HEK293 (cell line): ENCODE measurements around the gene DNAJB6.

Experiments used
- CTCF ChIA-PET: fragments of 350-600 bp; formaldehyde crosslinking; extraction: SDS; loops from one replicate; lab custom pipeline; 2021; ENCODE audit warnings: antibody characterized with exemption; lab: Yijun Ruan, JAX
- POLR2A ChIA-PET: fragments of 300-600 bp; formaldehyde crosslinking; extraction: SDS; loops from one replicate; lab custom pipeline; 2020; ENCODE audit warnings: antibody characterized with exemption, inconsistent platforms; lab: Yijun Ruan, JAX
- H3K27ac ChIP-seq: fragments of 200-500 bp; sonication (Bioruptor generic); 2 replicates; pipeline ENCODE4 v1.5.1; 2014; ENCODE audit warnings: low read depth, low read length, control low read depth, inconsistent platforms; ENCODE audit errors: extremely low read depth
- H3K36me3 ChIP-seq, 2 experiments: fragments of 200-500 bp in 1 of 2; sonication (Bioruptor generic) in 1 of 2; 1 replicate in 1 of 2; 2 replicates in 1 of 2; pipeline ENCODE4 v1.5.1; 2014 to 2017; ENCODE audit warnings: inconsistent platforms in 2 of 2, low read length in 2 of 2; ENCODE audit not compliant: control insufficient read depth in 2 of 2, insufficient read depth in 1 of 2
- H3K4me1 ChIP-seq: fragments of 200-500 bp; sonication (Bioruptor generic); 2 replicates; pipeline ENCODE4 v1.5.1; 2014; ENCODE audit warnings: mild to moderate bottlenecking, low read length, inconsistent platforms; ENCODE audit not compliant: control insufficient read depth, insufficient read depth
- H3K4me3 ChIP-seq: 2 replicates; pipeline ENCODE4 v1.5.1; 2011; ENCODE audit warnings: low read depth, mild to moderate bottlenecking, control low read depth, low read length, moderate library complexity
- H3K9me3 ChIP-seq: fragments of 200-500 bp; sonication (Bioruptor generic); 2 replicates; pipeline ENCODE4 v1.5.1; 2014; ENCODE audit warnings: low read depth, low read length, inconsistent platforms; ENCODE audit not compliant: control insufficient read depth, insufficient read depth
- BCL11B ChIP-seq: fragments of 450-650 bp; formaldehyde crosslinking; IDR thresholded peaks from 2 replicates; pipeline ENCODE4 v1.5.1; 2016; ENCODE audit warnings: low read depth, missing biosample characterization, missing genetic modification characterization
- GFI1B ChIP-seq: fragments of 450-650 bp; formaldehyde crosslinking; IDR thresholded peaks from 2 replicates; pipeline ENCODE4 v1.5.1; 2016; ENCODE audit warnings: missing biosample characterization, missing genetic modification characterization
- KLF7 ChIP-seq: fragments of 450-650 bp; formaldehyde crosslinking; IDR thresholded peaks from 2 replicates; pipeline ENCODE4 v1.5.1; 2016; ENCODE audit warnings: missing biosample characterization, missing genetic modification characterization, borderline replicate concordance
- MEIS1 ChIP-seq: sonication (generic); formaldehyde crosslinking; IDR thresholded peaks from 2 replicates; pipeline ENCODE4 v1.8.1; 2022; ENCODE audit warnings: missing genetic modification reagents, mild to moderate bottlenecking, borderline replicate concordance
- PRDM1 ChIP-seq: fragments of 450-650 bp; formaldehyde crosslinking; IDR thresholded peaks from 2 replicates; pipeline ENCODE4; 2016; ENCODE audit warnings: missing biosample characterization, missing genetic modification characterization
- YY1 ChIP-seq: fragments of 450-650 bp; formaldehyde crosslinking; IDR thresholded peaks from 2 replicates; pipeline ENCODE4 v1.5.1; 2018; ENCODE audit warnings: missing biosample characterization, missing genetic modification characterization
- ZBTB17 ChIP-seq: fragments of 450-650 bp; formaldehyde crosslinking; IDR thresholded peaks from 2 replicates; pipeline ENCODE4 v1.5.1; 2016; ENCODE audit warnings: missing biosample characterization, missing genetic modification characterization
- ZBTB20 ChIP-seq: fragments of 450-650 bp; formaldehyde crosslinking; IDR thresholded peaks from 2 replicates; pipeline ENCODE4 v1.5.1; 2016; ENCODE audit warnings: missing biosample characterization, missing genetic modification characterization
- ZFHX2 ChIP-seq: fragments of 450-650 bp; formaldehyde crosslinking; conservative IDR thresholded peaks from 2 replicates; pipeline ENCODE4 v1.5.1; 2016; ENCODE audit warnings: missing biosample characterization, missing genetic modification characterization
- ZFP69B ChIP-seq: fragments of 450-650 bp; formaldehyde crosslinking; IDR thresholded peaks from 2 replicates; pipeline ENCODE4 v1.5.1; 2016; ENCODE audit warnings: missing biosample characterization, missing genetic modification characterization
- ZIC2 ChIP-seq: fragments of 450-650 bp; formaldehyde crosslinking; IDR thresholded peaks from 2 replicates; pipeline ENCODE4 v1.5.1; 2016; ENCODE audit warnings: missing biosample characterization, missing genetic modification characterization
- ZNF266 ChIP-seq: fragments of 450-650 bp; formaldehyde crosslinking; IDR thresholded peaks from 2 replicates; pipeline ENCODE4 v1.5.1; 2016; ENCODE audit warnings: missing biosample characterization, missing genetic modification characterization, low read depth
- ZNF302 ChIP-seq: fragments of 450-650 bp; formaldehyde crosslinking; IDR thresholded peaks from 2 replicates; pipeline ENCODE4 v1.5.1; 2016; ENCODE audit warnings: missing biosample characterization, missing genetic modification characterization, low read depth
- ZNF645 ChIP-seq: fragments of 450-650 bp; formaldehyde crosslinking; IDR thresholded peaks from 2 replicates; pipeline ENCODE4; 2016; ENCODE audit warnings: missing biosample characterization, missing genetic modification characterization
- ZNF701 ChIP-seq: fragments of 450-650 bp; formaldehyde crosslinking; IDR thresholded peaks from 2 replicates; pipeline ENCODE4 v1.5.1; 2016; ENCODE audit warnings: missing biosample characterization, missing genetic modification characterization
- ZNF747 ChIP-seq: fragments of 450-650 bp; formaldehyde crosslinking; IDR thresholded peaks from 2 replicates; pipeline ENCODE4 v1.5.1; 2016; ENCODE audit warnings: missing biosample characterization, missing genetic modification characterization
- ZSCAN5A ChIP-seq: fragments of 450-650 bp; formaldehyde crosslinking; IDR thresholded peaks from 2 replicates; pipeline ENCODE4 v1.5.1; 2016; ENCODE audit warnings: missing biosample characterization, missing genetic modification characterization
- ZXDB ChIP-seq: fragments of 450-650 bp; formaldehyde crosslinking; IDR thresholded peaks from 2 replicates; pipeline ENCODE4 v1.5.1; 2016; ENCODE audit warnings: missing biosample characterization, missing genetic modification characterization
- TF ChIP-seq, protein P1 (sequence below): fragments of 450-650 bp; formaldehyde crosslinking; IDR thresholded peaks from 2 replicates; pipeline ENCODE4 v1.5.1; 2016; ENCODE audit warnings: missing biosample characterization, missing genetic modification characterization

The DNAJB6 gene

DNA sequence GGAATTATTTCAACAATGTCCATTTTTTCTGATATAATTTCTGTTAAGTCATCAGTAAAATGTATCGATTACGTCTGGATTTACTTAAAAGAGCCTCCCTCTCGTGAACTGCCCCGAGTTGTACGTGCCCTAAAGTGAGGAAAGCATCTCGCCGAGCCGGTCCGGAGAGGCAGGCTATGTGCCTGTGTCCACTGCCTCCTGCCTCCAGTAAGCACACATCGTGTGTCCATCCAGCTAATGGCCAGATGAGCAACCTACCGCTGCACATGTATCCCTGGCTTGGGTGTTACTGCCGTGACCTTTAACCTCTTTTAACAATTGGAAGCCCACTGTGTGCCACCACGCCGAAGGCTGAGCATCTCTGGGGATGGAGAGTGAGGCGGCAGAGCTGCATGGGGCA lies 23.2 kb upstream of the DNAJB6 start:
- CTCF ChIA-PET, result no interaction called here
- POLR2A ChIA-PET, result no interaction called here

GRCh38 chr7:157318015-157318706 lies 18.6 kb upstream of the DNAJB6 start:
- Histone ChIP-seq H3K4me1 (no peaks in the 10 kb centered on the region), H3K27ac (no peak overlapping the region), H3K36me3 (no peaks in the 10 kb centered on the region)
- POLR2A ChIA-PET, result no interaction called here
- CTCF ChIA-PET, result no interaction called here
- TF ChIP-seq KLF7 (tag by site-specific recombination) (no peak), ZNF266 (tag by site-specific recombination) (no peak), BCL11B (tag by site-specific recombination) (no peak), ZIC2 (tag by site-specific recombination) (no peak), ZNF302 (no peak), GFI1B (tag by site-specific recombination) (no peak), ZNF701 (tag by site-specific recombination) (no peak), ZNF747 (tag by site-specific recombination) (no peak)
- TF ChIP-seq, all 188 proteins: peak for 0
- Histone ChIP-seq H3K9me3 (no peaks in the 10 kb centered on the region), H3K4me3 (no peak overlapping the region)

More for the DNA sequence above, 23.2 kb upstream of the DNAJB6 start:
- Histone ChIP-seq H3K4me1 (no peaks in the 10 kb centered on the region), H3K9me3 (no peaks in the 10 kb centered on the region), H3K27ac (no peak overlapping the region)
- TF ChIP-seq ZXDB (tag by site-specific recombination) (no peak), ZIC2 (tag by site-specific recombination) (no peak), PRDM1 (tag by site-specific recombination) (no peak), YY1 (no peak), MEIS1 (CRISPR knock-in tag) (no peak), ZNF645 (tag by site-specific recombination) (no peak), ZSCAN5A (tag by site-specific recombination) (no peak), ZFHX2 (tag by site-specific recombination) (no peak), ZFP69B (tag by site-specific recombination) (no peak)
- TF ChIP-seq, protein P1, sequence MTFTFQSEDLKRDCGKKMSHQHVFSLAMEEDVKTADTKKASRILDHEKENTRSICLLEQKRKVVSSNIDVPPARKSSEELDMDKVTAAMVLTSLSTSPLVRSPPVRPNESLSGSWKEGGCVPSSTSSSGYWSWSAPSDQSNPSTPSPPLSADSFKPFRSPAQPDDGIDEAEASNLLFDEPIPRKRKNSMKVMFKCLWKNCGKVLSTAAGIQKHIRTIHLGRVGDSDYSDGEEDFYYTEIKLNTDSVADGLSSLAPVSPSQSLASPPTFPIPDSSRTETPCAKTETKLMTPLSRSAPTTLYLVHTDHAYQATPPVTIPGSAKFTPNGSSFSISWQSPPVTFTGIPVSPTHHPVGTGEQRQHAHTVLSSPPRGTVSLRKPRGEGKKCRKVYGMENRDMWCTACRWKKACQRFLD (tag by site-specific recombination), result no peak
- TF ChIP-seq, all 188 proteins: peak for 0
- no peak overlapping the region for H3K4me3 ChIP-seq
- H3K36me3 ChIP-seq, result no peaks in the 10 kb centered on the region

GRCh38 chr7:157320608-157320980 lies 16.2 kb upstream of the DNAJB6 start:
- Histone ChIP-seq H3K9me3 (no peaks in the 10 kb centered on the region), H3K27ac (no peak overlapping the region), H3K4me1 (no peaks in the 10 kb centered on the region), H3K36me3 (no peaks in the 10 kb centered on the region), H3K4me3 (no peak overlapping the region)
- no peak for TF ChIP-seq ZBTB20 (tag by site-specific recombination)
- 0 out of 2 replicates have a peak, but pooled peaks have one; percentile 16 for TF ChIP-seq ZBTB17
- TF ChIP-seq ZFHX2 (tag by site-specific recombination), result 0 out of 2 replicates have a peak, but pooled peaks have one; percentile 33
- ChIA-PET POLR2A (no interaction called here), CTCF (interaction anchor here (1.1 kb wide), 1 partner anchor 70 kb away, joined by 3 read pairs; no protein-coding TSS in a partner anchor)
